GM18873 (cell line): ENCODE measurements around the gene BCL2.

Experiments used
- ATAC-seq: cut with Tn5 transposase; IDR thresholded peaks from one replicate; pipeline ENCODE4 v1.9.1; 2021; ENCODE audit warnings: mild to moderate bottlenecking, moderate library complexity, moderate number of reproducible peaks; ENCODE audit not compliant: unreplicated experiment, low FRiP score

Gene BCL2

GRCh38 chr18:63149302-63149587 is 170.3 kb downstream of the BCL2 start:
- ATAC-seq = no peak

GRCh38 chr18:63148449-63149301 is 170.9 kb downstream of the BCL2 start:
- no peak for ATAC-seq

GRCh38 chr18:63147973-63148372 is 171.6 kb downstream of the BCL2 start:
- ATAC-seq = no peak

- ATAC-seq = no peak
Measured at GRCh38 chr18:63146828-63147409, 172.7 kb downstream of the BCL2 start.

- no peak for ATAC-seq
Measured at GRCh38 chr18:63145851-63146555, 173.6 kb downstream of the BCL2 start.

GRCh38 chr18:63145166-63145850 is 174.3 kb downstream of the BCL2 start:
- ATAC-seq = no peak

- no peak for ATAC-seq
Measured at GRCh38 chr18:63144748-63145147, 174.8 kb downstream of the BCL2 start.

GRCh38 chr18:63143330-63143771 is 176.2 kb downstream of the BCL2 start:
- no peak for ATAC-seq

GRCh38 chr18:63142594-63143225 is 176.9 kb downstream of the BCL2 start:
- ATAC-seq = no peak

GRCh38 chr18:63141778-63142176 is 177.8 kb downstream of the BCL2 start:
- ATAC-seq = peak; percentile 44

- ATAC-seq = no peak
Measured at GRCh38 chr18:63140997-63141777, 178.4 kb downstream of the BCL2 start.

- no peak for ATAC-seq
Measured at GRCh38 chr18:63140038-63140450, 179.5 kb downstream of the BCL2 start.

- ATAC-seq = peak; percentile 52
Measured at GRCh38 chr18:63138436-63139340, 180.9 kb downstream of the BCL2 start.

GRCh38 chr18:63137999-63138435 is 181.6 kb downstream of the BCL2 start:
- no peak for ATAC-seq

GRCh38 chr18:63135101-63135500 is 184.5 kb downstream of the BCL2 start:
- ATAC-seq = no peak

GRCh38 chr18:63132819-63133200 is 186.8 kb downstream of the BCL2 start:
- ATAC-seq = no peak

- no peak for ATAC-seq
Measured at GRCh38 chr18:63131959-63132818, 187.4 kb downstream of the BCL2 start.
